Measurements from ENCODE around the gene PKNOX2. TPM values are rescaled to one million over a fixed set of nuclear protein-coding genes. Genes with fewer than 3 reads are reported as not detected.
A peak's percentile ranks its signal among the peaks of the same experiment; 100 is the strongest.

The PKNOX2 gene
- total and polyA plus RNA-seq, 2 of the 8 experiments (the other 6 are each of a cell fraction or from before 2014, with no cell fraction given), result 2.0 TPM

- TF ChIP-seq, protein P1, sequence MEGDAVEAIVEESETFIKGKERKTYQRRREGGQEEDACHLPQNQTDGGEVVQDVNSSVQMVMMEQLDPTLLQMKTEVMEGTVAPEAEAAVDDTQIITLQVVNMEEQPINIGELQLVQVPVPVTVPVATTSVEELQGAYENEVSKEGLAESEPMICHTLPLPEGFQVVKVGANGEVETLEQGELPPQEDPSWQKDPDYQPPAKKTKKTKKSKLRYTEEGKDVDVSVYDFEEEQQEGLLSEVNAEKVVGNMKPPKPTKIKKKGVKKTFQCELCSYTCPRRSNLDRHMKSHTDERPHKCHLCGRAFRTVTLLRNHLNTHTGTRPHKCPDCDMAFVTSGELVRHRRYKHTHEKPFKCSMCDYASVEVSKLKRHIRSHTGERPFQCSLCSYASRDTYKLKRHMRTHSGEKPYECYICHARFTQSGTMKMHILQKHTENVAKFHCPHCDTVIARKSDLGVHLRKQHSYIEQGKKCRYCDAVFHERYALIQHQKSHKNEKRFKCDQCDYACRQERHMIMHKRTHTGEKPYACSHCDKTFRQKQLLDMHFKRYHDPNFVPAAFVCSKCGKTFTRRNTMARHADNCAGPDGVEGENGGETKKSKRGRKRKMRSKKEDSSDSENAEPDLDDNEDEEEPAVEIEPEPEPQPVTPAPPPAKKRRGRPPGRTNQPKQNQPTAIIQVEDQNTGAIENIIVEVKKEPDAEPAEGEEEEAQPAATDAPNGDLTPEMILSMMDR (IDR thresholded peaks at IDR 0.05; ENCODE audit: control extremely low read depth in 1 of 3, insufficient read depth in 1 of 3, low read depth in 1 of 3, low read length in 3 of 3), result peak in 2 of 3 experiments; percentile 6 to 20; a peak in 2 of 4 replicates
- no peak for TF ChIP-seq SAP30 (IDR thresholded peaks at IDR 0.05; ENCODE audit: insufficient read depth, insufficient replicate concordance, low read length)
Observed at GRCh38 chr11:125393331-125393730, 228.8 kb downstream of the PKNOX2 start (continued).

All from H1 (cell line).